ENCODE measurements around the gene ADAMTS17. TPM values are rescaled to one million over a fixed set of nuclear protein-coding genes. Genes with fewer than 3 reads are reported as not detected.

The ADAMTS17 gene
- polyA plus RNA-seq, 2 of the 4 experiments (the other 2 are of a cell fraction): 0.05 TPM; not detected in 1

DNA sequence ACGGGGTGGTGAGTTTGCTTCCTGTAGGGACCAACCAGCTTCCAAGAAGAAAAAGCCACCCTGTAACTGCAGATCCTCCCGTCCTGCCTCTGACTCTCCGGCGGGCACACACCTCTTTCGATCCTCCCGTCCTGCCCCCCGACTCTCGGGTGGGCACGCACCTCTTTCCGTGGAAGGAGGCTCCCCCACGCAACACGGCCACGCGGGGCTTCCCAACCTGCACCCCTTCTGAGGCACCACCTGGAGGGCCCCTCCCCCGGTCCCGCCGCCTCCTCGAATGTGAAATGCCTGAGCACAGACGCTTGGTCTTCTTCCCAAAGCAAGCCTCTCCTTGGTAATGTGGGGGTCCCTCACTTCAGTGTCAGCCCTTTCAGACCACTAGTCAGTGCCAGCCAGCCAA lies 7.3 kb downstream of the ADAMTS17 start:
- WGBS (ENCODE audit: missing lambda C conversion rate): 54% methylated on average over 19 of the region's 19 CpGs
- no peak overlapping the region for H3K4me3 ChIP-seq
- H3K27ac ChIP-seq: no peak overlapping the region
- ATAC-seq: no peak
- FAIRE-seq: no peak
- no peak for TF ChIP-seq FOSL2 (IDR thresholded peaks at IDR 0.05)
- no peak for TF ChIP-seq FOSL2 (CRISPR knock-in tag; IDR thresholded peaks at IDR 0.05)
- no peak for TF ChIP-seq POLR2AphosphoS2 (conservative IDR thresholded peaks at IDR 0.05; ENCODE audit: low read length)
- TF ChIP-seq CHD2 (IDR thresholded peaks at IDR 0.05; ENCODE audit: low read length, partially characterized antibody): no peak
- TF ChIP-seq, protein P1, sequence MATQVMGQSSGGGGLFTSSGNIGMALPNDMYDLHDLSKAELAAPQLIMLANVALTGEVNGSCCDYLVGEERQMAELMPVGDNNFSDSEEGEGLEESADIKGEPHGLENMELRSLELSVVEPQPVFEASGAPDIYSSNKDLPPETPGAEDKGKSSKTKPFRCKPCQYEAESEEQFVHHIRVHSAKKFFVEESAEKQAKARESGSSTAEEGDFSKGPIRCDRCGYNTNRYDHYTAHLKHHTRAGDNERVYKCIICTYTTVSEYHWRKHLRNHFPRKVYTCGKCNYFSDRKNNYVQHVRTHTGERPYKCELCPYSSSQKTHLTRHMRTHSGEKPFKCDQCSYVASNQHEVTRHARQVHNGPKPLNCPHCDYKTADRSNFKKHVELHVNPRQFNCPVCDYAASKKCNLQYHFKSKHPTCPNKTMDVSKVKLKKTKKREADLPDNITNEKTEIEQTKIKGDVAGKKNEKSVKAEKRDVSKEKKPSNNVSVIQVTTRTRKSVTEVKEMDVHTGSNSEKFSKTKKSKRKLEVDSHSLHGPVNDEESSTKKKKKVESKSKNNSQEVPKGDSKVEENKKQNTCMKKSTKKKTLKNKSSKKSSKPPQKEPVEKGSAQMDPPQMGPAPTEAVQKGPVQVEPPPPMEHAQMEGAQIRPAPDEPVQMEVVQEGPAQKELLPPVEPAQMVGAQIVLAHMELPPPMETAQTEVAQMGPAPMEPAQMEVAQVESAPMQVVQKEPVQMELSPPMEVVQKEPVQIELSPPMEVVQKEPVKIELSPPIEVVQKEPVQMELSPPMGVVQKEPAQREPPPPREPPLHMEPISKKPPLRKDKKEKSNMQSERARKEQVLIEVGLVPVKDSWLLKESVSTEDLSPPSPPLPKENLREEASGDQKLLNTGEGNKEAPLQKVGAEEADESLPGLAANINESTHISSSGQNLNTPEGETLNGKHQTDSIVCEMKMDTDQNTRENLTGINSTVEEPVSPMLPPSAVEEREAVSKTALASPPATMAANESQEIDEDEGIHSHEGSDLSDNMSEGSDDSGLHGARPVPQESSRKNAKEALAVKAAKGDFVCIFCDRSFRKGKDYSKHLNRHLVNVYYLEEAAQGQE (IDR thresholded peaks at IDR 0.05): no peak
- no peak for TF ChIP-seq TFCP2L1 (CRISPR knock-in tag; IDR thresholded peaks at IDR 0.05)
- no peaks in the 10 kb centered on the region for H3K9me3 ChIP-seq
- no peak overlapping the region for H3K4me2 ChIP-seq
- DNase-seq (ENCODE audit: low read depth in 1 of 2, low spot score in 1 of 2): no peak
- no peaks in the 10 kb centered on the region for H3K4me1 ChIP-seq
- CTCF ChIA-PET: interaction anchor here (9.8 kb wide), 1 partner anchor 14 kb away, joined by 167 read pairs; no protein-coding TSS in a partner anchor
- POLR2A ChIA-PET: no interaction called here

DNA sequence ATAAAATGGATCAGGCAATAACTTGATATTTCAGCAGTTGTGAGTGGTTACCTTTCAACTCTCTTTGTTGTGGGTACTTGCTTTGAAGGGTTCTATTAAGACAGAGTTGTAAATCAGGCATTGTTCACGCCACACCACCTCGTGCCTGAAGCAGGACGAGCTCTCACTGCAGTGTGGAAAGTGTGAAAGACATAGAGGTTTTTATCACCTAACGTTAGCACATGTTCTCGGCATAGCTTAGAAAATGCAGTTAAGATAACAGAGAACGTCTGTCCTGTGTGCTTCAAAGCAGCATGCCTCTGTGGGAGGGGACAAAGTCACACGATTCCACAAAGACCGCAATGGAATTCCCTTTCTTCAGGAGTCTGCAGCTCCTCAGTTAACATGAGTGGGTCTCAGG lies 7.8 kb downstream of the ADAMTS17 start:
- 29% methylated on average over 8 of the region's 8 CpGs for WGBS (ENCODE audit: missing lambda C conversion rate)
- Histone ChIP-seq H3K4me2 (no peak overlapping the region), H3K27ac (no peak overlapping the region), H3K9me3 (no peaks in the 10 kb centered on the region), H3K4me1 (no peaks in the 10 kb centered on the region), H3K4me3 (no peak overlapping the region)
- TF ChIP-seq SMC3 (IDR thresholded peaks at IDR 0.05) (no peak), RARB (CRISPR knock-in tag; IDR thresholded peaks at IDR 0.05) (no peak), EHMT2 (IDR thresholded peaks at IDR 0.05; ENCODE audit: low read depth) (no peak), JUN (IDR thresholded peaks at IDR 0.05) (no peak), SREBF2 (IDR thresholded peaks at IDR 0.05) (no peak), NR3C1 (IDR thresholded peaks at IDR 0.05) (no peak), MAZ (IDR thresholded peaks at IDR 0.05; ENCODE audit: borderline replicate concordance, low read depth, low read length) (no peak), JUNB (IDR thresholded peaks at IDR 0.05) (no peak), CEBPB (IDR thresholded peaks at IDR 0.05) (no peak), HOXB13 (CRISPR knock-in tag; IDR thresholded peaks at IDR 0.05; ENCODE audit: low read depth) (no peak), POLR2A (IDR thresholded peaks at IDR 0.05; ENCODE audit: low read length) (no peak), EP300 (IDR thresholded peaks at IDR 0.05) (no peak)
- TF ChIP-seq, protein P2, sequence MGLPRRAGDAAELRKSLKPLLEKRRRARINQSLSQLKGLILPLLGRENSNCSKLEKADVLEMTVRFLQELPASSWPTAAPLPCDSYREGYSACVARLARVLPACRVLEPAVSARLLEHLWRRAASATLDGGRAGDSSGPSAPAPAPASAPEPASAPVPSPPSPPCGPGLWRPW (IDR thresholded peaks at IDR 0.05): no peak
- TF ChIP-seq, protein P3, sequence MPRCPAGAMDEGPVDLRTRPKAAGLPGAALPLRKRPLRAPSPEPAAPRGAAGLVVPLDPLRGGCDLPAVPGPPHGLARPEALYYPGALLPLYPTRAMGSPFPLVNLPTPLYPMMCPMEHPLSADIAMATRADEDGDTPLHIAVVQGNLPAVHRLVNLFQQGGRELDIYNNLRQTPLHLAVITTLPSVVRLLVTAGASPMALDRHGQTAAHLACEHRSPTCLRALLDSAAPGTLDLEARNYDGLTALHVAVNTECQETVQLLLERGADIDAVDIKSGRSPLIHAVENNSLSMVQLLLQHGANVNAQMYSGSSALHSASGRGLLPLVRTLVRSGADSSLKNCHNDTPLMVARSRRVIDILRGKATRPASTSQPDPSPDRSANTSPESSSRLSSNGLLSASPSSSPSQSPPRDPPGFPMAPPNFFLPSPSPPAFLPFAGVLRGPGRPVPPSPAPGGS (IDR thresholded peaks at IDR 0.05): no peak
- TF ChIP-seq, protein P4, sequence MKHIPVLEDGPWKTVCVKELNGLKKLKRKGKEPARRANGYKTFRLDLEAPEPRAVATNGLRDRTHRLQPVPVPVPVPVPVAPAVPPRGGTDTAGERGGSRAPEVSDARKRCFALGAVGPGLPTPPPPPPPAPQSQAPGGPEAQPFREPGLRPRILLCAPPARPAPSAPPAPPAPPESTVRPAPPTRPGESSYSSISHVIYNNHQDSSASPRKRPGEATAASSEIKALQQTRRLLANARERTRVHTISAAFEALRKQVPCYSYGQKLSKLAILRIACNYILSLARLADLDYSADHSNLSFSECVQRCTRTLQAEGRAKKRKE (CRISPR knock-in tag; IDR thresholded peaks at IDR 0.05; ENCODE audit: low read depth): no peak
- TF ChIP-seq, protein P5, sequence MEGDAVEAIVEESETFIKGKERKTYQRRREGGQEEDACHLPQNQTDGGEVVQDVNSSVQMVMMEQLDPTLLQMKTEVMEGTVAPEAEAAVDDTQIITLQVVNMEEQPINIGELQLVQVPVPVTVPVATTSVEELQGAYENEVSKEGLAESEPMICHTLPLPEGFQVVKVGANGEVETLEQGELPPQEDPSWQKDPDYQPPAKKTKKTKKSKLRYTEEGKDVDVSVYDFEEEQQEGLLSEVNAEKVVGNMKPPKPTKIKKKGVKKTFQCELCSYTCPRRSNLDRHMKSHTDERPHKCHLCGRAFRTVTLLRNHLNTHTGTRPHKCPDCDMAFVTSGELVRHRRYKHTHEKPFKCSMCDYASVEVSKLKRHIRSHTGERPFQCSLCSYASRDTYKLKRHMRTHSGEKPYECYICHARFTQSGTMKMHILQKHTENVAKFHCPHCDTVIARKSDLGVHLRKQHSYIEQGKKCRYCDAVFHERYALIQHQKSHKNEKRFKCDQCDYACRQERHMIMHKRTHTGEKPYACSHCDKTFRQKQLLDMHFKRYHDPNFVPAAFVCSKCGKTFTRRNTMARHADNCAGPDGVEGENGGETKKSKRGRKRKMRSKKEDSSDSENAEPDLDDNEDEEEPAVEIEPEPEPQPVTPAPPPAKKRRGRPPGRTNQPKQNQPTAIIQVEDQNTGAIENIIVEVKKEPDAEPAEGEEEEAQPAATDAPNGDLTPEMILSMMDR (IDR thresholded peaks at IDR 0.05): no peak
- TF ChIP-seq, protein P6, sequence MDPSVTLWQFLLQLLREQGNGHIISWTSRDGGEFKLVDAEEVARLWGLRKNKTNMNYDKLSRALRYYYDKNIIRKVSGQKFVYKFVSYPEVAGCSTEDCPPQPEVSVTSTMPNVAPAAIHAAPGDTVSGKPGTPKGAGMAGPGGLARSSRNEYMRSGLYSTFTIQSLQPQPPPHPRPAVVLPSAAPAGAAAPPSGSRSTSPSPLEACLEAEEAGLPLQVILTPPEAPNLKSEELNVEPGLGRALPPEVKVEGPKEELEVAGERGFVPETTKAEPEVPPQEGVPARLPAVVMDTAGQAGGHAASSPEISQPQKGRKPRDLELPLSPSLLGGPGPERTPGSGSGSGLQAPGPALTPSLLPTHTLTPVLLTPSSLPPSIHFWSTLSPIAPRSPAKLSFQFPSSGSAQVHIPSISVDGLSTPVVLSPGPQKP (IDR thresholded peaks at IDR 0.05; ENCODE audit: low read depth, low read length): no peak
- TF ChIP-seq, protein P1 (IDR thresholded peaks at IDR 0.05): no peak
- CTCF ChIA-PET: interaction anchor here (0.5 to 9.8 kb wide), 4 partner anchors 8 to 1230 kb away, joined by 3 to 167 read pairs (median 6); partner anchors contain the start of gene ADAMTS17
- DNase-seq (ENCODE audit: low read depth in 1 of 2, low spot score in 1 of 2) (no peak), FAIRE-seq (peak; percentile 28), ATAC-seq (no peak)
- POLR2A ChIA-PET: no interaction called here

All from A549 (cell line).